HG03039 (cell line): ENCODE results near the gene NUDT1.
A peak's percentile ranks its signal among the peaks of the same experiment; 100 is the strongest.

Experiments used
- ATAC-seq: cut with Tn5 transposase; IDR thresholded peaks from one replicate; pipeline ENCODE4 v1.9.1; 2021; ENCODE audit warnings: mild to moderate bottlenecking, moderate library complexity; ENCODE audit not compliant: unreplicated experiment

NUDT1 gene

GRCh38 chr7:2247141-2247995 lies 5.3 kb downstream of the NUDT1 start:
- no peak for ATAC-seq

- no peak for ATAC-seq
Observed at GRCh38 chr7:2248984-2249694, 7.1 kb downstream of the NUDT1 start.

- ATAC-seq = no peak
Observed at GRCh38 chr7:2249744-2250323, 7.8 kb downstream of the NUDT1 start.

GRCh38 chr7:2251381-2251780 lies 9.4 kb downstream of the NUDT1 start:
- no peak for ATAC-seq

- ATAC-seq = no peak
Observed at GRCh38 chr7:2251841-2252771, 10.1 kb downstream of the NUDT1 start.

- ATAC-seq = no peak
Observed at GRCh38 chr7:2253021-2253420, 11.0 kb downstream of the NUDT1 start.

- no peak for ATAC-seq
Observed at GRCh38 chr7:2253525-2254244, 11.7 kb downstream of the NUDT1 start.

GRCh38 chr7:2254429-2255144 lies 12.6 kb downstream of the NUDT1 start:
- no peak for ATAC-seq

GRCh38 chr7:2255145-2256139 lies 13.4 kb downstream of the NUDT1 start:
- no peak for ATAC-seq

GRCh38 chr7:2256306-2257045 lies 14.4 kb downstream of the NUDT1 start:
- ATAC-seq = no peak

GRCh38 chr7:2257046-2257551 lies 15.1 kb downstream of the NUDT1 start:
- no peak for ATAC-seq

- ATAC-seq = no peak
Observed at GRCh38 chr7:2257651-2258050, 15.6 kb downstream of the NUDT1 start.

GRCh38 chr7:2258661-2259365 lies 16.8 kb downstream of the NUDT1 start:
- ATAC-seq = peak; percentile 47

- ATAC-seq = no peak
Observed at GRCh38 chr7:2259480-2259879, 17.5 kb downstream of the NUDT1 start.

- no peak for ATAC-seq
Observed at GRCh38 chr7:2260820-2261219, 18.8 kb downstream of the NUDT1 start.

GRCh38 chr7:2261611-2262010 lies 19.6 kb downstream of the NUDT1 start:
- ATAC-seq = no peak

GRCh38 chr7:2263176-2263575 lies 21.1 kb downstream of the NUDT1 start:
- no peak for ATAC-seq
